ENCODE data around the gene CCNJL. TPM values are rescaled to one million over a fixed set of nuclear protein-coding genes. Genes with fewer than 3 reads are reported as not detected.

Gene CCNJL
- total and polyA plus RNA-seq, 2 experiments from 2014 or later, result 28.4 to 29.2 TPM

DNA sequence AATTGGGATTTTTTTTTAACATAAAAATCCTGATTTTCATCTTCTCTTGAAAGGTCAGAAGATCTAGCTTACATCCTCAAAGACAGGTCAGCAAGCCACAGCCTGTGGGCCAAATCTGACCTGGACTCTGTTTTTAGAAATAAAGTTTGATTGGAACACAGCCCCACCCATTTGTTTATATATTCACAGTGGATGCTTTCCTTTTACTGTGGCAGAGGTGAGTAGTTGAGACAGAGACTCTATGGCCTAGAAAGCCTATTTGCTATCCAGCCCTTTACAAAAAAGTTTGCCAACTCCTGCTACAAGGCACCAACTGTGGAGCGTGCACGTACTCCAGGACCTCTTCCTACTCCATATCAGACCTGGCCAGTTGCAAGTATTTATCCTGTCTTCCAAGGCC is 13.4 kb upstream of the CCNJL start (continued):
- TF ChIP-seq, protein P1, sequence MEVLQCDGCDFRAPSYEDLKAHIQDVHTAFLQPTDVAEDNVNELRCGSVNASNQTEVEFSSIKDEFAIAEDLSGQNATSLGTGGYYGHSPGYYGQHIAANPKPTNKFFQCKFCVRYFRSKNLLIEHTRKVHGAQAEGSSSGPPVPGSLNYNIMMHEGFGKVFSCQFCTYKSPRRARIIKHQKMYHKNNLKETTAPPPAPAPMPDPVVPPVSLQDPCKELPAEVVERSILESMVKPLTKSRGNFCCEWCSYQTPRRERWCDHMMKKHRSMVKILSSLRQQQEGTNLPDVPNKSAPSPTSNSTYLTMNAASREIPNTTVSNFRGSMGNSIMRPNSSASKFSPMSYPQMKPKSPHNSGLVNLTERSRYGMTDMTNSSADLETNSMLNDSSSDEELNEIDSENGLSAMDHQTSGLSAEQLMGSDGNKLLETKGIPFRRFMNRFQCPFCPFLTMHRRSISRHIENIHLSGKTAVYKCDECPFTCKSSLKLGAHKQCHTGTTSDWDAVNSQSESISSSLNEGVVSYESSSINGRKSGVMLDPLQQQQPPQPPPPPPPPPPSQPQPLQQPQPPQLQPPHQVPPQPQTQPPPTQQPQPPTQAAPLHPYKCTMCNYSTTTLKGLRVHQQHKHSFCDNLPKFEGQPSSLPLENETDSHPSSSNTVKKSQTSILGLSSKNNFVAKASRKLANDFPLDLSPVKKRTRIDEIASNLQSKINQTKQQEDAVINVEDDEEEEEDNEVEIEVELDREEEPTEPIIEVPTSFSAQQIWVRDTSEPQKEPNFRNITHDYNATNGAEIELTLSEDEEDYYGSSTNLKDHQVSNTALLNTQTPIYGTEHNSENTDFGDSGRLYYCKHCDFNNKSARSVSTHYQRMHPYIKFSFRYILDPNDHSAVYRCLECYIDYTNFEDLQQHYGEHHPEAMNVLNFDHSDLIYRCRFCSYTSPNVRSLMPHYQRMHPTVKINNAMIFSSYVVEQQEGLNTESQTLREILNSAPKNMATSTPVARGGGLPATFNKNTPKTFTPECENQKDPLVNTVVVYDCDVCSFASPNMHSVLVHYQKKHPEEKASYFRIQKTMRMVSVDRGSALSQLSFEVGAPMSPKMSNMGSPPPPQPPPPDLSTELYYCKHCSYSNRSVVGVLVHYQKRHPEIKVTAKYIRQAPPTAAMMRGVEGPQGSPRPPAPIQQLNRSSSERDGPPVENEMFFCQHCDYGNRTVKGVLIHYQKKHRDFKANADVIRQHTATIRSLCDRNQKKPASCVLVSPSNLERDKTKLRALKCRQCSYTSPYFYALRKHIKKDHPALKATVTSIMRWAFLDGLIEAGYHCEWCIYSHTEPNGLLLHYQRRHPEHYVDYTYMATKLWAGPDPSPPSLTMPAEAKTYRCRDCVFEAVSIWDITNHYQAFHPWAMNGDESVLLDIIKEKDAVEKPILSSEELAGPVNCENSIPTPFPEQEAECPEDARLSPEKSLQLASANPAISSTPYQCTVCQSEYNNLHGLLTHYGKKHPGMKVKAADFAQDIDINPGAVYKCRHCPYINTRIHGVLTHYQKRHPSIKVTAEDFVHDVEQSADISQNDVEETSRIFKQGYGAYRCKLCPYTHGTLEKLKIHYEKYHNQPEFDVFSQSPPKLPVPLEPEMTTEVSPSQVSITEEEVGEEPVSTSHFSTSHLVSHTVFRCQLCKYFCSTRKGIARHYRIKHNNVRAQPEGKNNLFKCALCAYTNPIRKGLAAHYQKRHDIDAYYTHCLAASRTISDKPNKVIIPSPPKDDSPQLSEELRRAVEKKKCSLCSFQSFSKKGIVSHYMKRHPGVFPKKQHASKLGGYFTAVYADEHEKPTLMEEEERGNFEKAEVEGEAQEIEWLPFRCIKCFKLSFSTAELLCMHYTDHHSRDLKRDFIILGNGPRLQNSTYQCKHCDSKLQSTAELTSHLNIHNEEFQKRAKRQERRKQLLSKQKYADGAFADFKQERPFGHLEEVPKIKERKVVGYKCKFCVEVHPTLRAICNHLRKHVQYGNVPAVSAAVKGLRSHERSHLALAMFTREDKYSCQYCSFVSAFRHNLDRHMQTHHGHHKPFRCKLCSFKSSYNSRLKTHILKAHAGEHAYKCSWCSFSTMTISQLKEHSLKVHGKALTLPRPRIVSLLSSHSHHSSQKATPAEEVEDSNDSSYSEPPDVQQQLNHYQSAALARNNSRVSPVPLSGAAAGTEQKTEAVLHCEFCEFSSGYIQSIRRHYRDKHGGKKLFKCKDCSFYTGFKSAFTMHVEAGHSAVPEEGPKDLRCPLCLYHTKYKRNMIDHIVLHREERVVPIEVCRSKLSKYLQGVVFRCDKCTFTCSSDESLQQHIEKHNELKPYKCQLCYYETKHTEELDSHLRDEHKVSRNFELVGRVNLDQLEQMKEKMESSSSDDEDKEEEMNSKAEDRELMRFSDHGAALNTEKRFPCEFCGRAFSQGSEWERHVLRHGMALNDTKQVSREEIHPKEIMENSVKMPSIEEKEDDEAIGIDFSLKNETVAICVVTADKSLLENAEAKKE (CRISPR knock-in tag; IDR thresholded peaks at IDR 0.05), result no peak
- TF ChIP-seq STAT1 (IDR thresholded peaks at IDR 0.05; ENCODE audit: unreplicated experiment), result no peak
- no peak for TF ChIP-seq JUNB (IDR thresholded peaks at IDR 0.05; ENCODE audit: unreplicated experiment)
- TF ChIP-seq, protein P2, sequence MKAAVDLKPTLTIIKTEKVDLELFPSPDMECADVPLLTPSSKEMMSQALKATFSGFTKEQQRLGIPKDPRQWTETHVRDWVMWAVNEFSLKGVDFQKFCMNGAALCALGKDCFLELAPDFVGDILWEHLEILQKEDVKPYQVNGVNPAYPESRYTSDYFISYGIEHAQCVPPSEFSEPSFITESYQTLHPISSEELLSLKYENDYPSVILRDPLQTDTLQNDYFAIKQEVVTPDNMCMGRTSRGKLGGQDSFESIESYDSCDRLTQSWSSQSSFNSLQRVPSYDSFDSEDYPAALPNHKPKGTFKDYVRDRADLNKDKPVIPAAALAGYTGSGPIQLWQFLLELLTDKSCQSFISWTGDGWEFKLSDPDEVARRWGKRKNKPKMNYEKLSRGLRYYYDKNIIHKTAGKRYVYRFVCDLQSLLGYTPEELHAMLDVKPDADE (IDR thresholded peaks at IDR 0.05), result no peak

DNA sequence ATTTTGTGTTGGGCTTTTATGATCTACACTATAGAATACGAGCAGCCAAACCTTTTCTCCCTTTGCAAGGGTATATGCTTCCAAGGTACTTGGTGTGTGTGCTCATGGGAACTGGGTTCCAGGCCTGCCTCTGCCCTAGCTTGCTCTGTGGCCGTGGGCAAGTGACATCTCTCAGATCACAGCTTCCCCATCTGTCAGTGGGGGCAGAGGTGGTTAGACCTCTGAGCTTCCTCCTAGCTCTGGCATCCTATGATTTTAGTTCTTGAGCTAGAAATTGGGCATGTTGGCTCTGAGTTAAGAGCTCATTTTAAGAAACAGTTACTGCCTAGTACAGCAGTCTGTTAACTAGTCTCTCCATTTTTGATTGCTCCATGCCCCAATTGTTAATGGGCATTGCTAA is 12.5 kb upstream of the CCNJL start:
- no peak overlapping the region for H3K4me3 ChIP-seq
- H3K4me2 ChIP-seq, result no peak overlapping the region
- H3K4me1 ChIP-seq (ENCODE audit: insufficient read depth), result 0 out of 2 replicates have a peak, but pooled peaks cover 5% of the 10 kb centered on the region
- no peaks in the 10 kb centered on the region for H4K20me1 ChIP-seq (replicated peaks; ENCODE audit: insufficient read depth)
- Mint-ChIP-seq H3K36me3 (ENCODE audit: low read depth) (no peaks in the 10 kb centered on the region), H3K9me3 (no peaks in the 10 kb centered on the region), H3K4me3 (no peak overlapping the region), H3K27ac (no peak overlapping the region), H3K4me1 (peaks cover 13% of the 10 kb centered on the region; the same call in 2 of the 3 replicates), H3K27me3 (ENCODE audit: insufficient read depth, low read depth, poor library complexity) (peaks cover 4% of the 10 kb centered on the region)
- ATAC-seq (no peak), DNase-seq (ENCODE audit: low spot score) (no peak)
- H2AFZ ChIP-seq, result peak overlapping the region; percentile 69
- H3K9me2 ChIP-seq (ENCODE audit: insufficient read depth), result peaks cover 3% of the 10 kb centered on the region; the same call in 1 of the 2 replicates
- no peak overlapping the region for H3K27ac ChIP-seq (ENCODE audit: low read depth)
- TF ChIP-seq NANOG (IDR thresholded peaks at IDR 0.05; ENCODE audit: borderline replicate concordance), result no peak
- TF ChIP-seq, protein P2 (IDR thresholded peaks at IDR 0.05), result no peak
- TF ChIP-seq EZH2phosphoT487 (IDR thresholded peaks at IDR 0.05; ENCODE audit: unreplicated experiment), result no peak
- TF ChIP-seq, protein P3, sequence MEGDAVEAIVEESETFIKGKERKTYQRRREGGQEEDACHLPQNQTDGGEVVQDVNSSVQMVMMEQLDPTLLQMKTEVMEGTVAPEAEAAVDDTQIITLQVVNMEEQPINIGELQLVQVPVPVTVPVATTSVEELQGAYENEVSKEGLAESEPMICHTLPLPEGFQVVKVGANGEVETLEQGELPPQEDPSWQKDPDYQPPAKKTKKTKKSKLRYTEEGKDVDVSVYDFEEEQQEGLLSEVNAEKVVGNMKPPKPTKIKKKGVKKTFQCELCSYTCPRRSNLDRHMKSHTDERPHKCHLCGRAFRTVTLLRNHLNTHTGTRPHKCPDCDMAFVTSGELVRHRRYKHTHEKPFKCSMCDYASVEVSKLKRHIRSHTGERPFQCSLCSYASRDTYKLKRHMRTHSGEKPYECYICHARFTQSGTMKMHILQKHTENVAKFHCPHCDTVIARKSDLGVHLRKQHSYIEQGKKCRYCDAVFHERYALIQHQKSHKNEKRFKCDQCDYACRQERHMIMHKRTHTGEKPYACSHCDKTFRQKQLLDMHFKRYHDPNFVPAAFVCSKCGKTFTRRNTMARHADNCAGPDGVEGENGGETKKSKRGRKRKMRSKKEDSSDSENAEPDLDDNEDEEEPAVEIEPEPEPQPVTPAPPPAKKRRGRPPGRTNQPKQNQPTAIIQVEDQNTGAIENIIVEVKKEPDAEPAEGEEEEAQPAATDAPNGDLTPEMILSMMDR (conservative IDR thresholded peaks at IDR 0.05; ENCODE audit: low read depth in 2 of 2), result no peak
- TF ChIP-seq ZNF114 (CRISPR knock-in tag; IDR thresholded peaks at IDR 0.05), result no peak
- no peak for TF ChIP-seq POLR2AphosphoS5 (IDR thresholded peaks at IDR 0.05; ENCODE audit: low read depth)
- no peaks in the 10 kb centered on the region for H3K79me2 ChIP-seq (replicated peaks; ENCODE audit: insufficient read depth)
- no peaks in the 10 kb centered on the region for H3K36me3 ChIP-seq (ENCODE audit: insufficient read depth)
- no peaks in the 10 kb centered on the region for H3K27me3 ChIP-seq (ENCODE audit: insufficient read depth)
- no peaks in the 10 kb centered on the region for H3F3A ChIP-seq (replicated peaks; ENCODE audit: low read depth)
